NCI-H2107 treated with DMSO at 0.1 percent for 48 hours (cell line): ENCODE measurements around the gene KAT7.

Source experiments
- DNase-seq: peaks from one replicate; lab custom pipeline; 2025; ENCODE audit not compliant: unreplicated experiment; lab: John Stamatoyannopoulos, UW

KAT7 gene

GRCh38 chr17:49866882-49867413 is 78.5 kb downstream of the KAT7 start:
- DNase-seq = no peak

DNA sequence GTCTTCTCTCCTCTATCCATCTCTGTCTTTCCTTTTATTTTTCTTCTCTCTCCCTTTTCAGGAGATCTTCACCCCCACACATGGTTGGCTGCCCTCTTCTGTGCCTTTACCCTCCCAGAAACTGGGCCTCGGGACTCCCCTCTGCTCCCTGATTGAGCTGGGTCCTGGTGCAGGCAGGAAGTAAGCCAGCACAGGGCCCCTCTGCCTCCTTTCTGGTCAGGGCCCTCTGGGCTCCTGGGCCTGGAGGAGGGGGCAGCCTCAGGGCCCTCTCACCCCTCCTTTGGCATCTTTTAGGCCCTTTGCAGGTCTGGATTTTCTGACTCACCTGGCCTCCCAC is 80.5 kb downstream of the KAT7 start:
- DNase-seq = no peak

GRCh38 chr17:49870298-49870697 is 81.8 kb downstream of the KAT7 start:
- no peak for DNase-seq

- DNase-seq = no peak
Measured at GRCh38 chr17:49871211-49871610, 82.7 kb downstream of the KAT7 start.

DNA sequence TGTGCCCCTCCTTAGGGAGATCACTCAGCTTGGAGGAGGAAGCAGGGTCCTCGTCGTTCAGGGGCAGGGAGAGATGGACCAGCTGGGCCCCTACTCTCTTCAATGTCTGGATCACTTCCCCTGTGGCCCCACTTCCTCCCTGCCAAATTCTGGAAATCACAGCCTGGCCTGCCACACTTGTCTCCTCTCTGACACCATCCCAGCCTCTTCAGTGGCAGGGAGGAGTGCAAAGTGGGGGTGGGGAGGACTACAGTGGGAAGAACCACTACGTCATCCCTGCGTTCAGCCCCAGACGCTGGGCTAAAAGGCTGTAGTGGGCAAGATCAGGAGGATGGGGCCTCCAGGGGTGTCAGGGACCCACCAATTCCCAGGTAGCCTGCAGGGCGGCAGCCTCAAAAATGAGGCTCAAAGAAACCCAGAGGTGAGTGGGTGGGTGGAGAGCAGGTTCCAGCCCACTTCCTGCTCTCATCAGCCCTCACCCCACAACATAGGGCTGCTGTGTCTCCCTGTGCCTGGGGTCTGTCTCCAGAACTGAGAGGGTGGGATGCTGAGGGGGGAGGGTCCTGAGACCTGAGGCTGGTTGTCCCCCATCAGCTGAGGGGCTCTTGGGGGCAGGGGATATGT is 84.4 kb downstream of the KAT7 start:
- no peak for DNase-seq

DNA sequence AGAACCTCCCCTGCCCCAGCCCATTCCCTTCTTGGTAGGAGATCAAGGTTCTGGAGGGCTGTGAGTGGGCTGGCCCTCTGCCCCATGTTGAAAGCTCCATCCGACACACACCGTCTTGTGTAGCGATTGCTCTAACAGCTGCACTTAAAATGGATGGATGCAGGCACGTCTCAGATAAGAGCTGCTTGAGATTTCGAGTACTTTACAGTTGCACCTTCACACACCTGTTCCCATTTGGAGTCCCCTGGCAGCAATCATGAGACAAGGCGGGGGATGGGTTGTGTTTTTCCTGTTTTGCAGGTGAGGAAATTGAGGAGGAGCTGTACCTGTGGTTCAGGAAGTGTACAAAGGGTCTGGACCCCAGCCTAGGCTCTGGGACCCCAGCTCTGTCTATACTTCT is 85.0 kb downstream of the KAT7 start:
- peak; percentile 93 for DNase-seq

DNA sequence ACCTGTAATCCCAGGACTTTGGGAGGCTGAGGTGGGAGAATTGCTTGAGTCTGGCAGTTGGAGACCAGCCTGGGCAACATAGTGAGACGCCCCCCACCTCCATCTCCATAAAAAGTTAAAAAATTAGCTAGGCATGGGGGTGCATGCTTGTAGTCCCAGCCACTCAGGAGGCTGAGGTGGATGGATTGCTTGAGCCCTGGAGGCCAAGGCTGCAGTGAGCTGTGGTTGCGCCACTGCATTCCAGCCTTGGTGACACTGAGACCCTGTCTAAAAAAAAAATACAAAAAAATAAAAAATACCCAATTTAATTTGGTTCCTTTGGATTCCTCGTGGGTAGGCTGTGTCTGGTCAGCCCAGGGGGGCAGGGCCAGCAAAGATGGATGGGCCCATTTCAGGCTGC is 85.4 kb downstream of the KAT7 start:
- DNase-seq = no peak

DNA sequence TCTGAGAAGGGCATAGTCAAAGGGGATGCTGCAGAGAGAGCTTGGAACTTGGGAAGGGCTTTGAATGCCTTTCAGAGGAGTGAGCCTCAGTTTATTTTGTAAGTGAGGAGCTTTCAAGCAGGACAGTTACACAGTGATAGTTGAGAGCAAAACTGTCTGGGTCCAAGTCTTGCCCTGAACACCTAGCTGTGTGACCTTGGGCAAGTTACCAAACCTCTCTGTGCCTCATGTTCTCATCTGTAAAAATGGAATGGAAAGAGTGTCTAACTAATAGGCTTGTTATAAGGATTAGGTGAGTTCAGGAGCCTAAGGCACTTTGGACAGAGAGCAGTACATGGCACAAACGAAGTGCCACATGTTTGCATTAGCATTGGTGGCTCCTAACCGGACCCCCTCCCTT is 86.4 kb downstream of the KAT7 start:
- DNase-seq = no peak

DNA sequence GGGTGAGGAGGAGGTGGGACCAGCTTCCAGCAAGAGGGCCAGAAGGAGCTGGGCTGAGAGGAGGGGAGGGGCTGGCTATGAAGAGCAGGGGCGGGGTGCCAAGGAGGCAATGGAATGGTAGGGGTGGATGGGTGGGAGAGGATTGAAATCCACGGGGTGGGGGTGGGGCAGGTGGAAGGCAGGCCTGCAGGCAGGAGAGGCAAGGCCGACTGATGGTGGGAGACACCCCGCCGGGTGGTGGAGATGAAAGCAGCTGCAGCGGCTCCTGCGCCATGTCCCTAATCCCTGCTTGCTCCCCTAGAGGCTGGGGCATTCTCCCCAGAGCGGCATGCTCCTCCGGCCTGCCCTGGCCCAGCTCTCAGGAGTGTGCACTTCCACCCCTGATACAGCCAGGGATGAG is 87.2 kb downstream of the KAT7 start:
- no peak for DNase-seq

DNA sequence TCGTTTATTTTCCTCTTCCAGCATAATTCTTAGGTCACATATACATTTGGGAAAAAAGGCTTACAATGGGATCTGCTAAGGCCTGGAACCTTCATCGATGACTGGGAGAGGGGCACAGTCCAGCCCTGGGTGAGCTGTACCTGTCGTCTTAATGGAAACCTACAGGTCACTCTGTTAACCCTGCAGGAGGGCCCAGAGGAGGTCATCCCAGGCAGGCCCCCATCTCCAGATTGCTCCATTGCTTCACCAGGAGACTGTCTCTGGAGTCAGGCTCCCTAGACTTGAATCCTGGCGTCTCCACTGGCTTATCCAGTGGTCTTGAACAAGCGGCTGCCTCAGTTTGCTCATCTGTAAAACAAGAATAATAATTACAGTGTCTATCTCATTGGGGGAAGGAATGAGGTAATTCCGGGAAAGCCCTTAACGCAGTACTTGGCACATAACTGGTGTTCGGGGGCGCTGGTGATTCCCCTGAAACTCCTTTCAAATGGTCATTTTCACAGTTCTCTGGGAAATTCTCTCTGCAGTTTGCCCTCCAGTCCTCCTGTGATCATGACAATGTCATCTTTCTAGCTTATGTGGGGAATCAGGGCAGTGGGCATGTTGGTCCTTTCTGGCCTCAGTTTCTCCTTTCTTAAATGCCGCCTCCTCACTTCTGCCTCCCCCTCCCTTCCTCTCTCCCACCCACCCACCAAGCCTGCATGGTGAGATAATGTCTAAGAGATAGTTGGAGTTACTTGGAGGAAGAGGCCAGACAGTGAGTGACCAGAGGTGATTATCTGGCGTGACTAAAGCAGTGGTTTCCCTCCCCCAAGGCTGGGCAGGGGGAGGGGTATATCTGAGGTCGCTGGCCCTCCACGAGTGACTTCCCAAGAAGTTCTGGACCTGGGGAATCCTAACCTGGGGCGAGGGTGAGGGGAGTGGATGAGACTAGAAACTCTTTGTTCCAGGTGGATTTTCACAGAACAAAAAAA is 90.7 kb downstream of the KAT7 start:
- DNase-seq = no peak

DNA sequence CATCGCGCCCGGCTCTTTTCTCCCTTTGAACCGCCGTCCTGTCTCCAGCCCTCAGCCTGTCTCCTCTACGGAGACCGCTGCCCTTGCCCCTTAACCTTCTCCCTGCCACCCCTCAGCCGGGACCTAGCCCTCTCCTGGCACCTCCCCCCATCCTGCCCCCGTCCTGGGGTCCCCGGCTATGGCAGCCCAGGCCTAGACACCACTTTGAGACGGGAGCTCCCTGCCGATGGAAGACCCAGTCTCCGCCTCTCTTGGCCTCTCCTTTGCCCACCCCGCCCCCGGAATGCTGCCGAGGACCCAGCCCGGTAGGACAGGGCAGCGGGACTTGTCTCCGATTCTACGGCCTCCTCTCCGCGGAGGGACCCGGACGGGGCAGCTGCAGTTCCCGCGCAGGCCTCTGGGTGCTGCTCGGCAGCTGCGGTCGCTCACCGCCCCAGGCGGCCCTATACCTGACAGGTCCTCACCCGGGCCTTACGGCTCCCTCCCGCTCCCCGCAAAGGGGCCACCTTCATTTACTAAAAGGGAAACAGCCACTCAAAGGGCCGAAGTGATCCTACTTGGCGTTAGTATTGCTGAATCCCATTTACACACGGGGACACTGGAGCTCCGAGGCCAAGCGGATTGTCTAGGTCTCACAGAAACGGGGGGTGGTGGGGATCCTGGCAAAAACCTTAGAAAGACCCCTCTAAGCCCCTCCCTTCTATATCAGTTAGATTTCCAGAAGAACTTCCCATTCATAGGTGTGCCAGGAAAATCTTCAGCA is 92.0 kb downstream of the KAT7 start:
- DNase-seq = no peak

DNA sequence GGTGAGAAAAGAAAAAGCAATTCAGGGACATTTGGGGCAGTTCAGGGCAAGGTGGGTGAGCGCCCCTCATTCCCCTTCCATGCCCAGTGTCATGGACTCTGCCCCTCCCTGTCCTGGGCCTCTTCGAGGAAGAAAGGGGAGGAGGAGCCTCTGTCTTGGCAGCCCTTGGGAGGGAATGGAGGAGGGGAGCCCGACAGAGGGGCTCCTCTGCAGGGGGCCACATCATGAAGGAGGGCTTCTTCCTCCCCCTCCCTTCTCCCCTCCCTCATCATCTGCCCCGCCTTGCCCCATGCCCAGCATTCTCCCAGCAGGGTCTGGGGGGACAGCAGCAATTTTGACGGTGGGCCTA is 92.5 kb downstream of the KAT7 start:
- DNase-seq = no peak

DNA sequence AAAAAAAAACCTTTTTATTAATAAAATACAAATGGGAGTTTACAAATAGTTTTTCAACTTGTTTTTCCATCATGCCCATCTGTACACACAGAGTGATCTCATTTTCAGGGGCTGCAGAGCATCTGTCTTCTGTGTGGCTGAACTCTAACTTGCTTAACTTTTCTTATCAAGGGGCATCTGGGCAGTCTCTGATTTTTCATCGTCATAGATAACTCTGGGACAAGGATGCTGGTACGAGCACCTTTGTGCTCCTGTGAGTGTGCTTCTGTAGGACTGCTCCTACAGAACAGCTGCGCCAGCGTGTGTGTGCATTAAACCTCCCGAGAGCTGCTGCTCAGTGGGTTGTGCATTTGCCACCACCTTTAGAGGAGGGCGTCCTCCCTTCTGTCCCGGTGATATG is 94.0 kb downstream of the KAT7 start:
- no peak for DNase-seq
